GM12873 (cell line): ENCODE results near the gene SERPINA5.

Source experiments
- CTCF ChIP-seq: IDR thresholded peaks from 2 replicates; pipeline ENCODE4 v1.5.1; 2012; ENCODE audit warnings: low read depth, mild to moderate bottlenecking, moderate library complexity, low read length, control low read depth; ENCODE audit not compliant: insufficient read depth; ENCODE audit errors: missing control alignments

The SERPINA5 gene

GRCh38 chr14:94592457-94592856, 11.2 kb downstream of the SERPINA5 start:
- no peak for TF ChIP-seq CTCF

- no peak for TF ChIP-seq CTCF
These were observed 12.1 kb downstream of the SERPINA5 start for GRCh38 chr14:94593376-94593748.

- TF ChIP-seq CTCF = no peak
These were observed 12.7 kb downstream of the SERPINA5 start for GRCh38 chr14:94593749-94594431.

- TF ChIP-seq CTCF = no peak
These were observed 13.2 kb downstream of the SERPINA5 start for GRCh38 chr14:94594441-94594840.

DNA sequence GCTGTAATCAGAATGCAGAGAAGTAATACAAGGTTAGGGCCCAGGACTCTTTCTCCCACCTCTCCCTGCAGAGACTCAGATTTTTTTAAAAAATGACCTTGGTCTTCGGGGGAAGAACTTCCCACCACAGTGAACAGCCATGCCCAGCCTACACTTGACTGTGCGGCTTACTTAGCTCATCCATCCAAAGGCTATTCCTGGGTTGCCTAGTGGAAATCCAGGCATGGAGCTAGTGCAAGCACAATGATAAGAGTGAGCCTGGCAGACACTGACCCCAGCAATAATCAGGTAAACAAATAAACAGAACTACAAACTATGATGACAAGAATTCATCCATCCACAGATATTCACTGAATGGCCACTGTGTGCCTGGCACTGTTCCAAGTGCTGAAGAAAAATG, 14.7 kb downstream of the SERPINA5 start:
- TF ChIP-seq CTCF = no peak

DNA sequence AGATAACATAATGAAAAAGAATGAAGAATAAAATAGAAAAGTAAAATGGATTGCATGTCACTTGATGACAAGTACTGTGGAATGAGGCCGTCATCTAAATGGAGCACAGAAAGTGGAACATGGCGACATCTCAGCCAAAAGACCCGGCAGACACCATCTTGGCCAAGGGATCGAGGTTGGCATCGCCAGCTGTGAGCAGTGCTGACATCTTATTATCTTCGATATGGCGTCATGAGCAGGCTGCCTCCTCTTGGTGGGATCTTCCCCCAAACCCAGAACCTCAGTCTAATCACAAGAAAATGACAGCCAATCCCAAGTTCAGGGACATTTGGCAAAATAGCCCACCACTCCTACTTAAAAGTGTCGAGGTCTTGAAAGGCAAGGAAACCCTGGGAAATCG, 15.1 kb downstream of the SERPINA5 start:
- TF ChIP-seq CTCF = no peak

DNA sequence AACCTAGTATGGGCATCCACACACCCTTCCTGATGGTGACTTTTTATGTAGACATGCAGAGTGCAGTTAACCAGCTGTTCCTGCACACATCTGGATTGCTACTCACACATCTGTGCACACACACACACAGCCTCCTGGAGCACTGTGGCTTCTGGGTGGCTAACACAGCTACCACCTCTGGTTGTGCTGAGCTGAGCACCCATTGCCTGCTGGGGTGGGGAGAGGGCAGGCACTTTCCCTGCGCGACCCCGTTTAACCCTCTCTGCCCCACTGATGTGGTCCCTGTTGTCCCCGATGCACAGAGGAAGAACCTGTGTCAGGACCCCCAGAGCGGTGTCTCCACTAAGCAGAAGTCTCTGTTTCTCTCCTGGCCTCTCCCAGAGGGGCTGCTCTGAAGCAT, 16.6 kb downstream of the SERPINA5 start:
- no peak for TF ChIP-seq CTCF
